Tibial nerve (tissue), 4 donors: Measurements from ENCODE around the gene GDAP2. TPM values are rescaled to one million over a fixed set of nuclear protein-coding genes. Genes with fewer than 3 reads are reported as not detected.

Experiments
- DNase-seq, 2 donors: peaks; one replicate each; pipeline ENCODE4 v3.0.0-alpha.2; 2019; ENCODE audit warnings: low spot score in 2 of 2
- H3K27ac ChIP-seq, 4 donors: fragments of 200-600 bp; sonication (generic) in 3 of 4; one replicate each; pipeline ENCODE4 v1.5.1; 2017 to 2019; ENCODE audit warnings: mild to moderate bottlenecking in 1 of 4
- H3K27me3 ChIP-seq, 2 donors: fragments of 200-600 bp; sonication (generic) in 1 of 2; one replicate each; pipeline versions ENCODE4 v1.5.1 to v1.6.0; 2017 to 2019
- H3K36me3 ChIP-seq, 3 donors: fragments of 200-600 bp; sonication (generic); one replicate each; pipeline ENCODE4 v1.5.1; 2018 to 2019
- H3K4me1 ChIP-seq, 4 donors: fragments of 200-600 bp; sonication (generic) in 3 of 4; one replicate each; pipeline ENCODE4 v1.5.1; 2017 to 2019
- H3K4me3 ChIP-seq, 4 donors: fragments of 200-600 bp; sonication (generic) in 3 of 4; one replicate each; pipeline ENCODE4 v1.5.1; 2017 to 2019; ENCODE audit warnings: mild to moderate bottlenecking in 1 of 4, moderate library complexity in 1 of 4
- H3K9me3 ChIP-seq, 4 donors: fragments of 200-600 bp; sonication (generic) in 3 of 4; one replicate each; pipeline ENCODE4 v1.5.1; 2017 to 2019
- CTCF ChIP-seq, 5 experiments: fragments of 200-600 bp in 3 of 5; fragments of 450-650 bp in 2 of 5; sonication (generic) in 3 of 5; IDR thresholded peaks; one replicate each; pipeline ENCODE4 v1.5.1; 2016 to 2019; ENCODE audit warnings: antibody characterized with exemption in 5 of 5, mild to moderate bottlenecking in 3 of 5, moderate library complexity in 2 of 5
- EP300 ChIP-seq, 2 donors: sonication (generic); formaldehyde crosslinking; IDR thresholded peaks; one replicate each; pipeline ENCODE4 v1.6.1; 2017; ENCODE audit warnings: antibody characterized with exemption in 2 of 2, mild to moderate bottlenecking in 1 of 2
- POLR2A ChIP-seq, 2 donors: fragments of 450-650 bp; IDR thresholded peaks; one replicate each; pipeline ENCODE4 v1.6.1; 2017; ENCODE audit warnings: antibody characterized with exemption in 2 of 2, mild to moderate bottlenecking in 2 of 2, moderate library complexity in 2 of 2
- WGBS, 2 donors: methylation state at CpG; one replicate each; pipeline ENCODE4 v1.1.5; 2018; 5-methylcytosine and 5-hydroxymethylcytosine counted together
- total RNA-seq, 4 donors: library from RNA; depleted of rRNA; stranded (reverse); fragments of >200 nt; gene quantifications; one replicate each; pipeline ENCODE4 v1.1.0, GENCODE V29; 2016

GDAP2 gene
- total RNA-seq, 4 donors from 2014 or later = 21.8 to 24.3 (median 22.8) TPM

GRCh38 chr1:117883616-117884015 is 45.8 kb downstream of the GDAP2 start:
- Histone ChIP-seq H3K9me3 (no peaks in the 10 kb centered on the region), H3K27me3 (no peaks in the 10 kb centered on the region), H3K27ac (no peak overlapping the region), H3K4me1 (no peaks in the 10 kb centered on the region), H3K36me3 (peaks cover 0 to 48% (median 0%) of the 10 kb centered on the region in 3 donors), H3K4me3 (no peak overlapping the region)
- 67 to 74% methylated on average over 1 of the region's 1 CpG for WGBS, 2 donors
- no peak for DNase-seq
- TF ChIP-seq CTCF (IDR thresholded peaks at IDR 0.05) = no peak
- TF ChIP-seq POLR2A (IDR thresholded peaks at IDR 0.05) = no peak
- no peak for TF ChIP-seq EP300 (IDR thresholded peaks at IDR 0.05)

GRCh38 chr1:117879284-117879683 is 50.1 kb downstream of the GDAP2 start:
- Histone ChIP-seq H3K27me3 (no peaks in the 10 kb centered on the region), H3K9me3 (peaks cover 0 to 6% (median 0%) of the 10 kb centered on the region in 4 donors), H3K27ac (no peak overlapping the region), H3K4me3 (no peak overlapping the region), H3K36me3 (peaks cover 0 to 91% (median 7%) of the 10 kb centered on the region in 3 donors), H3K4me1 (no peaks in the 10 kb centered on the region)
- DNase-seq = no peak
- TF ChIP-seq POLR2A (IDR thresholded peaks at IDR 0.05) (no peak), EP300 (IDR thresholded peaks at IDR 0.05) (no peak), CTCF (IDR thresholded peaks at IDR 0.05) (no peak)
- 86 to 88% methylated on average over 1 of the region's 1 CpG for WGBS, 2 donors

- Histone ChIP-seq H3K36me3 (peaks cover 0 to 96% (median 7%) of the 10 kb centered on the region in 3 donors), H3K4me1 (no peaks in the 10 kb centered on the region), H3K27ac (no peak overlapping the region), H3K27me3 (no peaks in the 10 kb centered on the region), H3K9me3 (peaks cover 0 to 6% (median 0%) of the 10 kb centered on the region in 4 donors), H3K4me3 (no peak overlapping the region)
- TF ChIP-seq POLR2A (IDR thresholded peaks at IDR 0.05) (no peak), EP300 (IDR thresholded peaks at IDR 0.05) (no peak), CTCF (IDR thresholded peaks at IDR 0.05) (no peak)
- DNase-seq = no peak
- WGBS, 2 donors = 96 to 100% methylated on average over 1 of the region's 1 CpG
Observed at GRCh38 chr1:117877823-117878222, 51.6 kb downstream of the GDAP2 start.

DNA sequence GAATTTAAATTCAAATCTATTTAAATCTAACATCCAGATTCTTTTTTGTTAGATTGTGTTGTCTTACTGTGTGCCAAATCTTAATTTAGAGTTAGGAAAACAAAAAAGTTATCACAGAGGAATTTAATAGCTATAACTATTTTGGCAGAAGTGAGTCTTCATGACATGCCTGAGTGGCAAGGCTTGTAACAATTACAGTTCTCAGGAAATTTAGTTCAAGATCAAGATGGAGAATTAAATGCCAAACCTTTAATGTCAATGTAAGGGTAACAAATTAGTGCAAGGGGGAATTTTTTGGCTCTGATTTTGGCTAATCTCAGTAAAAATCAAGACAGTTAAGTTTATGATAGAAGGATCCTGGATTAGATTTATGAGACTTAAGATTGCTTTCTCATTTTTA is 58.4 kb downstream of the GDAP2 start:
- H3K27ac ChIP-seq = no peak overlapping the region
- H3K4me3 ChIP-seq = no peak overlapping the region
- H3K36me3 ChIP-seq = peaks cover 0 to 97% (median 17%) of the 10 kb centered on the region in 3 donors
- TF ChIP-seq CTCF (IDR thresholded peaks at IDR 0.05) = no peak
- TF ChIP-seq EP300 (IDR thresholded peaks at IDR 0.05) = no peak
- peaks cover 0 to 6% (median 0%) of the 10 kb centered on the region in 4 donors for H3K9me3 ChIP-seq
- no peaks in the 10 kb centered on the region for H3K4me1 ChIP-seq
- H3K27me3 ChIP-seq = no peaks in the 10 kb centered on the region
- DNase-seq = no peak

- H3K9me3 ChIP-seq = no peaks in the 10 kb centered on the region
- 77 to 82% methylated on average over 2 of the region's 2 CpGs for WGBS, 2 donors
- DNase-seq = no peak
- H3K4me1 ChIP-seq = no peaks in the 10 kb centered on the region
- TF ChIP-seq CTCF (IDR thresholded peaks at IDR 0.05) = no peak
- no peak for TF ChIP-seq EP300 (IDR thresholded peaks at IDR 0.05)
- TF ChIP-seq POLR2A (IDR thresholded peaks at IDR 0.05) = no peak
- H3K36me3 ChIP-seq = peaks cover 0 to 31% (median 4%) of the 10 kb centered on the region in 3 donors
- no peak overlapping the region for H3K27ac ChIP-seq
- H3K27me3 ChIP-seq = no peaks in the 10 kb centered on the region
- H3K4me3 ChIP-seq = no peak overlapping the region
Observed at GRCh38 chr1:117861694-117862093, 67.7 kb downstream of the GDAP2 start.
